GM12878 (cell line): ENCODE data around the gene ADGRL3. TPM values are rescaled to one million over a fixed set of nuclear protein-coding genes. Genes with fewer than 3 reads are reported as not detected.

Experiments used
- ATAC-seq: fragments of 200-7000 bp; cut with Tn5 transposase; 3 replicates; pipeline ENCODE4 v1.9.1; 2020; ENCODE audit warnings: mild to moderate bottlenecking, moderate library complexity
- BruUV-seq: library from RNA; stranded (reverse); fragments of 400-500 nt; replicated peaks from 2 replicates; lab custom pipeline; 2021; lab: Mats Ljungman, UMichigan
- CTCF ChIA-PET: fragments of 300-600 bp; sonication (Branson Sonifier 250); formaldehyde crosslinking; extraction: SDS; loops from one replicate; lab custom pipeline; 2021; ENCODE audit warnings: inconsistent platforms; lab: Yijun Ruan, JAX
- POLR2A ChIA-PET: fragments of 350-600 bp; formaldehyde crosslinking; extraction: SDS; loops from one replicate; lab custom pipeline; 2021; ENCODE audit warnings: inconsistent platforms; lab: Charles Lee
- RAD21 ChIA-PET: fragments of 300-600 bp; sonication (Branson Sonifier 250); formaldehyde crosslinking; loops from one replicate; lab custom pipeline; 2023; ENCODE audit warnings: antibody characterized with exemption; ENCODE audit not compliant: unreplicated experiment; lab: Charles Lee
- SMC1A ChIA-PET: fragments of 300-600 bp; sonication (Branson Sonifier 250); formaldehyde crosslinking; loops from one replicate; lab custom pipeline; 2023; ENCODE audit not compliant: unreplicated experiment, uncharacterized antibody; lab: Charles Lee
- DNase-seq: peaks from one replicate; pipeline ENCODE4 v3.0.0-alpha.2; 2011; ENCODE audit warnings: low read depth, low spot score
- FAIRE-seq: peaks from 3 replicates; lab custom pipeline; 2011; peaks lifted over from hg19 to GRCh38; lab: Jason Lieb, UNC
- H2AFZ ChIP-seq: 2 replicates; pipeline ENCODE4 v1.6.0; 2011; ENCODE audit warnings: low read depth, low read length, control low read depth; ENCODE audit not compliant: control insufficient read depth
- H3K27ac ChIP-seq: 2 replicates; pipeline ENCODE4 v1.5.1; 2011; ENCODE audit warnings: control low read depth; ENCODE audit not compliant: control insufficient read depth, insufficient read depth
- H3K27me3 ChIP-seq, 2 experiments: replicated peaks in 1 of 2; 2 replicates each; pipeline versions ENCODE4 v1.6.0 to v1.6.1; 2011; ENCODE audit warnings: low read length in 1 of 2; ENCODE audit not compliant: control insufficient read depth in 2 of 2, insufficient read depth in 2 of 2
- H3K36me3 ChIP-seq, 2 experiments: 2 replicates each; pipeline ENCODE4 v1.5.1; 2011; ENCODE audit warnings: low read length in 1 of 2; ENCODE audit not compliant: control insufficient read depth in 2 of 2, insufficient read depth in 2 of 2
- H3K4me1 ChIP-seq: 2 replicates; pipeline ENCODE4 v1.6.1; 2011; ENCODE audit warnings: mild to moderate bottlenecking, low read length, moderate library complexity, mixed read lengths; ENCODE audit not compliant: control insufficient read depth, insufficient read depth
- H3K4me2 ChIP-seq: 2 replicates; pipeline ENCODE4 v1.6.0; 2011; ENCODE audit warnings: control low read depth; ENCODE audit not compliant: control insufficient read depth, insufficient read depth
- H3K4me3 ChIP-seq: fragments of 200-600 bp; sonication (generic); 2 replicates; pipeline ENCODE4 v1.5.1; 2016
- H3K79me2 ChIP-seq: 2 replicates; pipeline ENCODE4 v1.6.0; 2011; ENCODE audit warnings: low read length; ENCODE audit not compliant: control insufficient read depth, insufficient read depth
- H3K9ac ChIP-seq: 2 replicates; pipeline ENCODE4 v1.8.0; 2011; ENCODE audit warnings: low read length, control low read depth, mixed read lengths; ENCODE audit not compliant: control insufficient read depth, insufficient read depth
- H3K9me3 ChIP-seq: replicated peaks from 3 replicates; pipeline ENCODE4 v1.5.1; 2011; ENCODE audit warnings: mild to moderate bottlenecking, low read length; ENCODE audit not compliant: control insufficient read depth, insufficient read depth
- H4K20me1 ChIP-seq: 2 replicates; pipeline ENCODE4 v1.6.0; 2011; ENCODE audit not compliant: control insufficient read depth, insufficient read depth
- BRCA1 ChIP-seq: IDR thresholded peaks from 2 replicates; pipeline ENCODE4 v1.6.1; 2011; ENCODE audit warnings: low read depth, low read length, improper control_type of control experiment
- CHD1 ChIP-seq: IDR thresholded peaks from 2 replicates; pipeline ENCODE4 v1.6.1; 2012; ENCODE audit warnings: low read depth, low read length, improper control_type of control experiment
- CREB1 ChIP-seq: IDR thresholded peaks from 2 replicates; pipeline ENCODE4 v1.6.1; 2012; ENCODE audit warnings: low read depth, mild to moderate bottlenecking, inconsistent platforms
- IRF4 ChIP-seq: IDR thresholded peaks from 2 replicates; pipeline ENCODE4 v1.6.1; 2011; ENCODE audit warnings: low read depth, low read length
- MEF2A ChIP-seq: IDR thresholded peaks from 2 replicates; pipeline ENCODE4 v1.6.1; 2011; ENCODE audit warnings: low read depth, mild to moderate bottlenecking, low read length, moderate library complexity; ENCODE audit not compliant: insufficient read depth
- MEF2B ChIP-seq: fragments of 450-650 bp; IDR thresholded peaks from 2 replicates; pipeline ENCODE4 v1.6.1; 2018; ENCODE audit warnings: mild to moderate bottlenecking, moderate library complexity; ENCODE audit not compliant: partially characterized antibody, poor library complexity, severe bottlenecking
- NFXL1 ChIP-seq: fragments of 450-650 bp; IDR thresholded peaks from 2 replicates; pipeline ENCODE4 v1.6.1; 2017; ENCODE audit warnings: antibody characterized with exemption, mild to moderate bottlenecking, borderline replicate concordance
- PAX8 ChIP-seq: fragments of 450-650 bp; IDR thresholded peaks from 2 replicates; pipeline ENCODE4 v1.6.1; 2017; ENCODE audit warnings: mild to moderate bottlenecking, moderate library complexity
- RB1 ChIP-seq: fragments of 450-650 bp; formaldehyde crosslinking; IDR thresholded peaks from 2 replicates; pipeline ENCODE4 v1.6.1; 2017; ENCODE audit warnings: mild to moderate bottlenecking, borderline replicate concordance
- RBBP5 ChIP-seq: fragments of 200-600 bp; sonication (generic); conservative IDR thresholded peaks from 2 replicates; pipeline ENCODE4 v1.6.1; 2016
- RUNX3 ChIP-seq: IDR thresholded peaks from 2 replicates; pipeline ENCODE4 v1.6.1; 2012; ENCODE audit warnings: low read length, inconsistent platforms
- SMAD1 ChIP-seq: fragments of 450-650 bp; IDR thresholded peaks from 2 replicates; pipeline ENCODE4 v1.6.1; 2018; ENCODE audit warnings: mild to moderate bottlenecking, low read depth; ENCODE audit not compliant: partially characterized antibody
- SMC3 ChIP-seq: IDR thresholded peaks from 2 replicates; pipeline ENCODE4 v1.6.1; 2011; ENCODE audit warnings: low read length, improper control_type of control experiment, borderline replicate concordance
- TCF7 ChIP-seq: IDR thresholded peaks from 2 replicates; pipeline ENCODE4 v1.6.1; 2014; ENCODE audit warnings: antibody characterized with exemption, borderline replicate concordance
- ZZZ3 ChIP-seq: IDR thresholded peaks from 2 replicates; pipeline ENCODE4 v1.6.1; 2011; ENCODE audit warnings: low read depth; ENCODE audit not compliant: control insufficient read depth, insufficient read length
- in situ Hi-C: fragments of 300-500 bp; cut with MboI; formaldehyde crosslinking; loops from 9 replicates; pipeline ENCODE4 v1.14.3; 2018; ENCODE audit warnings: mixed read lengths
- intact Hi-C: fragments of 100-400 bp; cut with micrococcal nuclease; formaldehyde crosslinking; loops from one replicate; pipeline ENCODE4 v1.14.2; 2022; ENCODE audit not compliant: unreplicated experiment
- polyA plus RNA-seq, 11 experiments: library from polyadenylated mRNA; depleted of rRNA in 4 of 11; unstranded in 6 of 11; stranded (reverse) in 5 of 11; fragments of >200 nt; fragmentation: Nextera tagmentation in 4 of 11; fragmentation: Illumina TruSeq in 1 of 11; extraction: Ambion mirVana in 4 of 11; extraction: Trizol in 1 of 11; gene quantifications; 1 replicate in 1 of 11; 2 replicates in 10 of 11; pipeline versions ENCODE4 v1.2.1 to v1.2.3, GENCODE V29; 2011 to 2016; ENCODE audit warnings: inconsistent platforms in 2 of 11, missing spikeins in 2 of 11, low read depth in 1 of 11
- total RNA-seq, 4 experiments: library from RNA; depleted of rRNA in 3 of 4; stranded (reverse); fragments of >200 nt in 3 of 4; fragmentation: Illumina TruSeq in 1 of 4; extraction: Trizol in 1 of 4; gene quantifications; 2 replicates each; pipeline versions ENCODE4 v1.2.1 to v1.2.3, GENCODE V29; 2013 to 2021
- TF ChIP-seq, protein P1 (sequence below): fragments of 450-650 bp; IDR thresholded peaks from 2 replicates; pipeline ENCODE4 v1.6.1; 2017; ENCODE audit warnings: low read depth, mild to moderate bottlenecking, moderate library complexity

Gene ADGRL3
- total and polyA plus RNA-seq, 10 of the 15 experiments (the other 5 are each of a cell fraction or from before 2014, with no cell fraction given), result 1.1 TPM; not detected in 9

GRCh38 chr4:61950625-61951024, 750.5 kb downstream of the ADGRL3 start (continued):
- TF ChIP-seq PAX8 (no peak), SMAD1 (no peak), NFXL1 (no peak), RUNX3 (no peak), SMC3 (no peak), MEF2B (no peak), BRCA1 (no peak), RBBP5 (no peak), IRF4 (no peak)

- no peak for FAIRE-seq
- RAD21 ChIA-PET, result no interaction called here
- no peaks in the 10 kb centered on the region for H4K20me1 ChIP-seq
- intact Hi-C loops (no loop called here), in situ Hi-C loops (no loop called here)
- H3K9ac ChIP-seq, result no peak overlapping the region
- SMC1A ChIA-PET, result interaction anchor here (0.6 kb wide), 1 partner anchor 50 kb away, joined by 3 read pairs; no protein-coding TSS in a partner anchor
- DNase-seq, result no peak
- H3K4me2 ChIP-seq, result no peak overlapping the region
- H3K27ac ChIP-seq, result no peak overlapping the region
- BruUV-seq, result no TSS peak
- H3K4me1 ChIP-seq, result no peaks in the 10 kb centered on the region
- POLR2A ChIA-PET, result no interaction called here
- H3K27me3 ChIP-seq, result no peaks in the 10 kb centered on the region
- no peak for ATAC-seq
- H3K9me3 ChIP-seq, result no peaks in the 10 kb centered on the region
- H3K79me2 ChIP-seq, result no peaks in the 10 kb centered on the region
- H2AFZ ChIP-seq, result no peak overlapping the region
- no peaks in the 10 kb centered on the region for H3K36me3 ChIP-seq
- CTCF ChIA-PET, result no interaction called here
- no peak for TF ChIP-seq CHD1
- TF ChIP-seq, protein P1, sequence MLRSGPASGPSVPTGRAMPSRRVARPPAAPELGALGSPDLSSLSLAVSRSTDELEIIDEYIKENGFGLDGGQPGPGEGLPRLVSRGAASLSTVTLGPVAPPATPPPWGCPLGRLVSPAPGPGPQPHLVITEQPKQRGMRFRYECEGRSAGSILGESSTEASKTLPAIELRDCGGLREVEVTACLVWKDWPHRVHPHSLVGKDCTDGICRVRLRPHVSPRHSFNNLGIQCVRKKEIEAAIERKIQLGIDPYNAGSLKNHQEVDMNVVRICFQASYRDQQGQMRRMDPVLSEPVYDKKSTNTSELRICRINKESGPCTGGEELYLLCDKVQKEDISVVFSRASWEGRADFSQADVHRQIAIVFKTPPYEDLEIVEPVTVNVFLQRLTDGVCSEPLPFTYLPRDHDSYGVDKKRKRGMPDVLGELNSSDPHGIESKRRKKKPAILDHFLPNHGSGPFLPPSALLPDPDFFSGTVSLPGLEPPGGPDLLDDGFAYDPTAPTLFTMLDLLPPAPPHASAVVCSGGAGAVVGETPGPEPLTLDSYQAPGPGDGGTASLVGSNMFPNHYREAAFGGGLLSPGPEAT, result no peak
- no peak for TF ChIP-seq TCF7
- TF ChIP-seq ZZZ3, result no peak
- no peak for TF ChIP-seq MEF2A
- TF ChIP-seq RB1, result no peak
- TF ChIP-seq CREB1, result no peak
- H3K4me3 ChIP-seq, result no peak overlapping the region
Observed at GRCh38 chr4:61953386-61953785, 753.3 kb downstream of the ADGRL3 start.
